AG04450 (cell line): ENCODE measurements around the gene MEN1. TPM values are rescaled to one million over a fixed set of nuclear protein-coding genes. Genes with fewer than 3 reads are reported as not detected.
A peak's percentile ranks its signal among the peaks of the same experiment; 100 is the strongest.

Experiments used
- CTCF ChIA-PET: fragments of 300-600, 350-600 bp; formaldehyde crosslinking; extraction: SDS; loops from one replicate; lab custom pipeline; 2022; ENCODE audit warnings: antibody characterized with exemption, inconsistent platforms; lab: Charles Lee
- POLR2A ChIA-PET: fragments of 350-600 bp; formaldehyde crosslinking; extraction: SDS; loops from one replicate; lab custom pipeline; 2021; ENCODE audit warnings: antibody characterized with exemption, inconsistent platforms; lab: Yijun Ruan, JAX
- DNase-seq: peaks from one replicate; pipeline ENCODE4 v3.0.0-alpha.2; 2011; ENCODE audit warnings: low read depth, low spot score
- H3K27ac ChIP-seq: one replicate; pipeline ENCODE4 v1.5.1; 2012; ENCODE audit warnings: low read depth, low read length, control low read depth
- H3K27me3 ChIP-seq: one replicate; pipeline ENCODE4 v1.6.0; 2012; ENCODE audit warnings: low read length; ENCODE audit not compliant: control insufficient read depth, insufficient read depth
- H3K4me3 ChIP-seq: 2 replicates; pipeline ENCODE4 v1.5.1; 2011; ENCODE audit warnings: mild to moderate bottlenecking, low read depth, low read length, control low read depth
- H3K9me3 ChIP-seq: 2 replicates; pipeline ENCODE4 v1.5.1; 2012; ENCODE audit warnings: low read length; ENCODE audit not compliant: control insufficient read depth, insufficient read depth
- polyA plus RNA-seq: library from polyadenylated mRNA; depleted of rRNA; stranded (reverse); fragments of >200 nt; gene quantifications from 2 replicates; pipeline ENCODE4 v1.2.3, GENCODE V29; 2011
- TF ChIP-seq, protein P1 (sequence below): IDR thresholded peaks from 2 replicates; pipeline ENCODE4 v1.5.1; 2011; ENCODE audit warnings: low read depth, low read length, control low read depth, inconsistent platforms

The MEN1 gene
- polyA plus RNA-seq, 1 experiment: 15.0 TPM

DNA sequence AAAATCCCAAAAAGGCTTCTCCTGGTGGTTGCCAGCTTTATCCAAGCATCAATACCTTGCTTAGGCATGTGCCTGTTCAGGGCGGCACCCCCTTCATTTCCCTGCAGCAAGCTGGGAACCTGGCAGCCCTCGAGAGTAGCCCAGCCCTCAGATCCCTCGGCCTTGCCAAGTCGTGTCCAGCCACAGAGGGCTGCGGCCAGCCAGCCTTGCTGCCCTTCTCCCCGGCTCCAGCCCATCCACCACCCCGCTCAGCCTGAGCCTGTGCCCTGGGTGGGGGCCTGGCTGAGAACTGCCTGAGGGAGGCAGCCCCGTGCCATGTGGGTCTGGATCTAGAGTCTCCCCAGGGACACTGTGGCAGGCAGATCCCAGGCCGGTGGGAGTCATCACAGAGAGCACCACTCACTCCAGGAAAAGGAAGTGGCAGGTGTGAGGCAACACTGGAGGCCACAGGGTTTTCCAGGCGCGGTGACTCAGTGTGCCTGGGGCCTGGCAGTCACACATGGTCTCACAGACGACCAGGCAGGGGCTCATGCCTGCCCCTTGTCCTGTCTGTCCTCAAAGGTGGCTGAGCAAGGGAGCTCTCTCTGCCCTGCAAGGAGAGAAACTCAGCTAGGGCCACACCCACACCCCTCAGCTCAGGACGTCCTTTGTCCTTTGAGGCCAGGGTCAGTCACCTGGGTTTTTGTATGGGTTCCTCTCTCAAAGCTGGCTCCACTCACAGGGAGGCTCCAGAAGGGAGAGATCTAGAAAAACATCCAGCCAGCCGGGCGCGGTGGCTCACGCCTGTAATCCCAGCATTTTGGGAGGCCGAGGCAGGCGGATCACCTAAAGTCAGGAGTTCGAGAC lies 46.3 kb upstream of the MEN1 start:
- Histone ChIP-seq H3K4me3 (no peak overlapping the region), H3K9me3 (peaks cover 13% of the 10 kb centered on the region; the same call in 1 of the 2 replicates), H3K27ac (peak overlapping the region; percentile 47), H3K27me3 (no peaks in the 10 kb centered on the region)
- CTCF ChIA-PET: interaction anchor here (1.4 kb wide), 1 partner anchor 10 kb away, joined by 4 read pairs; no protein-coding TSS in a partner anchor
- TF ChIP-seq, protein P1, sequence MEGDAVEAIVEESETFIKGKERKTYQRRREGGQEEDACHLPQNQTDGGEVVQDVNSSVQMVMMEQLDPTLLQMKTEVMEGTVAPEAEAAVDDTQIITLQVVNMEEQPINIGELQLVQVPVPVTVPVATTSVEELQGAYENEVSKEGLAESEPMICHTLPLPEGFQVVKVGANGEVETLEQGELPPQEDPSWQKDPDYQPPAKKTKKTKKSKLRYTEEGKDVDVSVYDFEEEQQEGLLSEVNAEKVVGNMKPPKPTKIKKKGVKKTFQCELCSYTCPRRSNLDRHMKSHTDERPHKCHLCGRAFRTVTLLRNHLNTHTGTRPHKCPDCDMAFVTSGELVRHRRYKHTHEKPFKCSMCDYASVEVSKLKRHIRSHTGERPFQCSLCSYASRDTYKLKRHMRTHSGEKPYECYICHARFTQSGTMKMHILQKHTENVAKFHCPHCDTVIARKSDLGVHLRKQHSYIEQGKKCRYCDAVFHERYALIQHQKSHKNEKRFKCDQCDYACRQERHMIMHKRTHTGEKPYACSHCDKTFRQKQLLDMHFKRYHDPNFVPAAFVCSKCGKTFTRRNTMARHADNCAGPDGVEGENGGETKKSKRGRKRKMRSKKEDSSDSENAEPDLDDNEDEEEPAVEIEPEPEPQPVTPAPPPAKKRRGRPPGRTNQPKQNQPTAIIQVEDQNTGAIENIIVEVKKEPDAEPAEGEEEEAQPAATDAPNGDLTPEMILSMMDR: no peak
- POLR2A ChIA-PET: interaction anchor here (3.3 to 4.1 kb wide), 2 partner anchors 13 to 22 kb away, joined by 18 to 37 read pairs; partner anchors contain the start of gene EHD1
- no peak for DNase-seq

DNA sequence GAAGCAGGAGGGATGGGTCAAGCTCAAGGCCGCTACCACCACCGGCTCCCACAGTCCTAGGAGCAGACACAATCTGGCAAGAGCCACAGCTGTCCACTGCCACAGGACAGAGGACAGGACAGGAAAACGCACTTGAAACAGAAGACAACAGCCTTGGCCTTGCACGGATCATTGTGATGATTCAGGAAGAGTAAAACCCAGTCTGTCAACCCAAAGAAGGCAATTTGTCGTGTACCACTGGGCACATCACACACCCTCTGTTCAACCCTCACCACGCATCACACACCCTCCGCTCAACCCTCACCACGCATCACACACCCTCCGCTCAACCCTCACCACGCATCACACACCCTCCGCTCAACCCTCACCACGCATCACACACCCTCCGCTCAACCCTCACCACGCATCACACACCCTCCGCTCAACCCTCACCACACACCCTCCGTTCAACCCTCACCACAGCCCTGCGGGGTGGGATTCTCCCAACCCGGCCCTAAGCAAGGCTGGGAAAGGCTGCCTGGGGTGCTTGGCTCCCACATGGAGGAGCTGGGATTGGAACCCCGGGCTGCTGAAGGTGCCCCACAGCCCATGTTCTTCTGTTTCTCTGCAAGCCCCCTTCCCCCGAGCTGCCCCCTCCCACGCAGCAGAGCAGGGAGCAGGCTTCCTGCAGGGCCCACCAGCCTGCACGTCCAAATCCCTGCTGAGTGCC lies 45.4 kb upstream of the MEN1 start:
- ChIA-PET POLR2A (interaction anchor here (0.6 to 4.1 kb wide), 5 partner anchors 8 to 36 kb away, joined by 4 to 37 read pairs (median 18); partner anchors contain the start of gene EHD1), CTCF (interaction anchor here (1.2 to 1.6 kb wide), 3 partner anchors 9 to 32 kb away, joined by 4 to 9 read pairs (median 5); partner anchors contain the start of gene CDC42BPG)
- H3K9me3 ChIP-seq: peaks cover 13% of the 10 kb centered on the region; the same call in 1 of the 2 replicates
- H3K27ac ChIP-seq: peak overlapping the region; percentile 73
- no peak overlapping the region for H3K4me3 ChIP-seq
- TF ChIP-seq, protein P1: no peak
- no peaks in the 10 kb centered on the region for H3K27me3 ChIP-seq
- no peak for DNase-seq

DNA sequence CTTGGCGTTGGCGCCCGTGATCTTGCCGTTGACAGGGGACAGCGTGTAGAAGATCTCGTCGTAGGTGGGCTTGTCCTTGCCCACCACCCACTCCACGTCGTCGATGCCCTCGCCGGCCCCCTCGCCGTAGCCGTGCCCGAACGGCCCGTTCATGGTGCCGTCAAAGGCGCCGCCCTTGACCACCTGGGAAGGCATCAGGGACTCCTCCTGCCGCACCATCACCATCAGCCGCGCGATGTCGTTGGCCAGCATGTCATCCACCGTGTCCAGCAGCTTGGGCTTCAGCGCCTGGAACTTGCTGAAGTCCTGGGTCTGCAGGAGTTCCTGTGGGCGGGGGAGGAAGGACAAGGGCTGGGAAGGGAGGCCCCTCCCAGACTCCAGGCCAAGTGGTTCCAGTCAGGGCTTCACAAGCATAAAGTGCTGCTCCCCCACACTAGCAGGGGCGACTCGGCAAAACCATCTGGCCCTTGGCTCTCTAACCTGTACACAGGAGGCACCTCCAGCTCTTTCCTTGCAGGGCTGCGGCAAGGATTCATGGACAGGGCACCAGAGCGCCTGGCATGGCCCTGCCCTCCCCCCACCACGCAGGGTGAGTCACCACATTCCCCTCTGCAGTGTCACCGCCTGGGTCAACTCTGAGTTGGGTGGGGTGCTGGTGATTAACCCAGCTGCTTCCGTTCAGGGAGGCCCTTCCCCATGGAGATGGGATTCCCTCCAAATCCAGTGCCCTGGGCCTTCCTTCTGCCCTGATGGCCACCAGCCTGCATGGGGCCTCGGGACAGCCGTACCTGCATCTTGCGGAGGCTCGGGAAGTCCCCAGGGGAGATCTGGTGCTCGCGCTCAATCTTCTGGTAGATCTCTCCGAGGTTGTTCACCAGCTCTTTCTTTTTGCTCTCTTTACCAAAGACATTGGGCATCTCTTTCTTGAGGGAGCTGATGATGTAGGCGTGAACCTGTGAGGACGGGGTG lies 44.5 kb upstream of the MEN1 start:
- ChIA-PET POLR2A (interaction anchor here (0.6 to 4.1 kb wide), 5 partner anchors 9 to 26 kb away, joined by 4 to 37 read pairs (median 18); partner anchors contain the start of gene EHD1), CTCF (interaction anchor here (0.6 to 1.6 kb wide), 4 partner anchors 11 to 38 kb away, joined by 3 to 9 read pairs (median 4); partner anchors contain the start of gene CDC42BPG)
- peaks cover 9% of the 10 kb centered on the region; the same call in 1 of the 2 replicates for H3K9me3 ChIP-seq
- no peaks in the 10 kb centered on the region for H3K27me3 ChIP-seq
- no peak overlapping the region for H3K4me3 ChIP-seq
- H3K27ac ChIP-seq: peak overlapping the region; percentile 73
- peak; percentile 60 for DNase-seq
- TF ChIP-seq, protein P1: no peak

DNA sequence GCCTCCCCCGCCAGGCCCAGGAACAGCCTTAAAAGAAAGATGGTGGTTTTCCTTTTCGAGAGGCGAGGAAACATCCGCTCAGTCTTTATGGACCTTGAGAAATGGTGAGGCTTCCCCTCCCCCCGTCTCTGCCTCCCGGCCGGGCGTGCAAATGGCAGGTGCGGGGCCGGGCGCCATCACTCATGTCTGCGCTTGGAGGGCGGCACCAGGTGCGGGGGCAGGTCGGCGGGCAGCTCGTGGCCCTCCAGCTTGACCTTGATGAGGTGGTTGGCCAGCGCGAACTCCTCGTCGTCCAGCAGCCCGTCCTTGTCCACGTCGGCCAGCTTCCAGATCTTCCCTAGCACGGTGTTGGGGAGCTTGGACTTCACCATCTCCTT lies 43.8 kb upstream of the MEN1 start:
- ChIA-PET CTCF (interaction anchor here (1.6 to 1.9 kb wide), 2 partner anchors 10 to 34 kb away, joined by 5 to 9 read pairs; partner anchors contain the start of gene CDC42BPG), POLR2A (interaction anchor here (2.5 to 4.1 kb wide), 3 partner anchors 10 to 24 kb away, joined by 18 to 37 read pairs (median 21); partner anchors contain the start of gene EHD1)
- Histone ChIP-seq H3K27me3 (no peaks in the 10 kb centered on the region), H3K27ac (peak overlapping the region; percentile 68), H3K9me3 (peaks cover 6% of the 10 kb centered on the region; the same call in 1 of the 2 replicates), H3K4me3 (no peak overlapping the region)
- no peak for DNase-seq
- TF ChIP-seq, protein P1: no peak
